Tibial nerve (tissue), 4 donors: Measurements from ENCODE around the gene PTPRF. TPM values are rescaled to one million over a fixed set of nuclear protein-coding genes. Genes with fewer than 3 reads are reported as not detected.

Experiments
- DNase-seq, 2 donors: peaks; one replicate each; pipeline ENCODE4 v3.0.0-alpha.2; 2019; ENCODE audit warnings: low spot score in 2 of 2
- H3K27ac ChIP-seq, 4 donors: fragments of 200-600 bp; sonication (generic) in 3 of 4; one replicate each; pipeline ENCODE4 v1.5.1; 2017 to 2019; ENCODE audit warnings: mild to moderate bottlenecking in 1 of 4
- H3K27me3 ChIP-seq, 2 donors: fragments of 200-600 bp; sonication (generic) in 1 of 2; one replicate each; pipeline versions ENCODE4 v1.5.1 to v1.6.0; 2017 to 2019
- H3K36me3 ChIP-seq, 3 donors: fragments of 200-600 bp; sonication (generic); one replicate each; pipeline ENCODE4 v1.5.1; 2018 to 2019
- H3K4me1 ChIP-seq, 4 donors: fragments of 200-600 bp; sonication (generic) in 3 of 4; one replicate each; pipeline ENCODE4 v1.5.1; 2017 to 2019
- H3K4me3 ChIP-seq, 4 donors: fragments of 200-600 bp; sonication (generic) in 3 of 4; one replicate each; pipeline ENCODE4 v1.5.1; 2017 to 2019; ENCODE audit warnings: mild to moderate bottlenecking in 1 of 4, moderate library complexity in 1 of 4
- H3K9me3 ChIP-seq, 4 donors: fragments of 200-600 bp; sonication (generic) in 3 of 4; one replicate each; pipeline ENCODE4 v1.5.1; 2017 to 2019
- EP300 ChIP-seq, 2 donors: sonication (generic); formaldehyde crosslinking; IDR thresholded peaks; one replicate each; pipeline ENCODE4 v1.6.1; 2017; ENCODE audit warnings: antibody characterized with exemption in 2 of 2, mild to moderate bottlenecking in 1 of 2
- POLR2A ChIP-seq, 2 donors: fragments of 450-650 bp; IDR thresholded peaks; one replicate each; pipeline ENCODE4 v1.6.1; 2017; ENCODE audit warnings: antibody characterized with exemption in 2 of 2, mild to moderate bottlenecking in 2 of 2, moderate library complexity in 2 of 2
- WGBS, 2 donors: methylation state at CpG; one replicate each; pipeline ENCODE4 v1.1.5; 2018; 5-methylcytosine and 5-hydroxymethylcytosine counted together
- total RNA-seq, 4 donors: library from RNA; depleted of rRNA; stranded (reverse); fragments of >200 nt; gene quantifications; one replicate each; pipeline ENCODE4 v1.1.0, GENCODE V29; 2016
- TF ChIP-seq, protein P1 (sequence below), 5 experiments: fragments of 200-600 bp in 3 of 5; fragments of 450-650 bp in 2 of 5; sonication (generic) in 3 of 5; IDR thresholded peaks; one replicate each; pipeline ENCODE4 v1.5.1; 2016 to 2019; ENCODE audit warnings: antibody characterized with exemption in 5 of 5, mild to moderate bottlenecking in 3 of 5, moderate library complexity in 2 of 5

PTPRF gene
- total RNA-seq, 4 donors from 2014 or later, result 72.0 to 112 (median 92.5) TPM

DNA sequence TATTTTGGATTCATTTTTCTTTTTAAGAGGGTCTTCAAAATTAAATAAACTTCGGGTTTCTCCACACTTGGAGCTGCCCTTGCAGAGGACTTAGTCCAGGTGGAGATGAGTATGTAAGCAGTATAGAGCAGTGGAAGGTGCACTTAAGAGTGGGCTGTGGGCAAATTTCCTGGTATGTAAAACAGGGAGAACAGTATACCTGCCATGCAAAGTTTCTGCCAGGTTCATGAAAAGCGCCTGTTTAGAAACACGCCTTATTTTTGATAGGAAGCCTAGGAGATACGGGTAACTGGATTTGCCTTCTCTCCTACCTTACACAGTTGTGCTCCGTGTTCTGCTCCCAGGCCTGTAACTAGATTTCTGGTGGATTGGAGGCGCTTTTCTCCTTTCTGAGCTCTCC is 120.5 kb downstream of the PTPRF start:
- Histone ChIP-seq H3K27me3 (no peaks in the 10 kb centered on the region), H3K9me3 (no peaks in the 10 kb centered on the region), H3K27ac (no peak overlapping the region), H3K4me1 (peaks cover 0 to 31% (median 13%) of the 10 kb centered on the region in 4 donors), H3K36me3 (peaks cover 3 to 35% (median 6%) of the 10 kb centered on the region in 3 donors), H3K4me3 (peak overlapping the region; percentile 63 to 80 (median 74))
- 41 to 53% methylated on average over 6 of the region's 6 CpGs for WGBS, 2 donors
- TF ChIP-seq, protein P1, sequence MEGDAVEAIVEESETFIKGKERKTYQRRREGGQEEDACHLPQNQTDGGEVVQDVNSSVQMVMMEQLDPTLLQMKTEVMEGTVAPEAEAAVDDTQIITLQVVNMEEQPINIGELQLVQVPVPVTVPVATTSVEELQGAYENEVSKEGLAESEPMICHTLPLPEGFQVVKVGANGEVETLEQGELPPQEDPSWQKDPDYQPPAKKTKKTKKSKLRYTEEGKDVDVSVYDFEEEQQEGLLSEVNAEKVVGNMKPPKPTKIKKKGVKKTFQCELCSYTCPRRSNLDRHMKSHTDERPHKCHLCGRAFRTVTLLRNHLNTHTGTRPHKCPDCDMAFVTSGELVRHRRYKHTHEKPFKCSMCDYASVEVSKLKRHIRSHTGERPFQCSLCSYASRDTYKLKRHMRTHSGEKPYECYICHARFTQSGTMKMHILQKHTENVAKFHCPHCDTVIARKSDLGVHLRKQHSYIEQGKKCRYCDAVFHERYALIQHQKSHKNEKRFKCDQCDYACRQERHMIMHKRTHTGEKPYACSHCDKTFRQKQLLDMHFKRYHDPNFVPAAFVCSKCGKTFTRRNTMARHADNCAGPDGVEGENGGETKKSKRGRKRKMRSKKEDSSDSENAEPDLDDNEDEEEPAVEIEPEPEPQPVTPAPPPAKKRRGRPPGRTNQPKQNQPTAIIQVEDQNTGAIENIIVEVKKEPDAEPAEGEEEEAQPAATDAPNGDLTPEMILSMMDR (IDR thresholded peaks at IDR 0.05), result no peak
- no peak for TF ChIP-seq POLR2A (IDR thresholded peaks at IDR 0.05)
- no peak for TF ChIP-seq EP300 (IDR thresholded peaks at IDR 0.05)
- no peak for DNase-seq

DNA sequence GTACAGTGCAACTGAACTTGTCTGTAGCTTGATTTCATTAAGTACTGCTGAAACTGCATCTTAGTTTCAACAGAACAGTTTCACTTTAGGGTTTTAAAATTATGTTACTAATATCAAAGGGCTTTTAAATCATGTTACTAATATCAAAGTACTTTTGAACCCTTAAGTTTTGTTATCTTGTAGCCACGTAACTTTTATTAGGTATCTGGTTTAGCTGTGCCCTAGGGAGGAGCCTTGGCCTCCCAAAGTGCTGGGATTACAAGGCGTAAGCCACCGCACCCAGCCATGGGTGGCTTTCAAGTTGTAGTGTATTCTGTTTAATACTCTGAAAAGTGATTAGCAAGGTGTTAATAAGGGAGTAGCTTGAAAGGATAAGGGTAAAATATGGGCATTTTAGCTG is 121.2 kb downstream of the PTPRF start:
- H3K4me1 ChIP-seq, result peaks cover 0 to 31% (median 13%) of the 10 kb centered on the region in 4 donors
- TF ChIP-seq, protein P1 (IDR thresholded peaks at IDR 0.05), result no peak
- WGBS, 2 donors, result 72 to 85% methylated on average over 3 of the region's 3 CpGs
- H3K27me3 ChIP-seq, result no peaks in the 10 kb centered on the region
- H3K36me3 ChIP-seq, result peaks cover 3 to 43% (median 8%) of the 10 kb centered on the region in 3 donors
- H3K4me3 ChIP-seq, result peak overlapping the region in 1 of 4 donors; percentile 63
- no peak for DNase-seq
- no peaks in the 10 kb centered on the region for H3K9me3 ChIP-seq
- no peak overlapping the region for H3K27ac ChIP-seq

DNA sequence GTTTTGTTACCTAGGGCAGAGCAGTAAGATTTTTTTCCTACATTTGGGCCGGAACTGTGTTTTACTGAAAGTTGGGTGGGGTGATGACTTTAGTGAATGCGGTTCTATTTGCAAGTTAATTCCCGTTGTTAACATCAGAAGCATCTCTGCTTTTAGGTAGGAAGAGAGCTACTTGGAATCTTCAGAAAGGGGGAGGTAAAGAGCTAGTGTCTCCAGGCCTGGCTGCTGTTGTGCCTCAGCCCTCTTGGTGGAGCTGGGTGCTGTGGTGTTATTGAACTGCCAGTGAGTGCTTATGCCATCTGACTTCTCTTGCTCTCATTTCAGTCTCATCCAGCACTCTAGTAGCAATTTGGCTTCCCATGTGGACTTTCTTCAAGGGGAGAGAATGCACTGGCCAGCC is 122.7 kb downstream of the PTPRF start:
- WGBS, 2 donors, result 48 to 55% methylated on average over 3 of the region's 3 CpGs
- Histone ChIP-seq H3K4me3 (no peak overlapping the region), H3K27ac (no peak overlapping the region), H3K36me3 (peaks cover 5 to 57% (median 21%) of the 10 kb centered on the region in 3 donors), H3K9me3 (no peaks in the 10 kb centered on the region), H3K4me1 (peaks cover 0 to 31% (median 13%) of the 10 kb centered on the region in 4 donors), H3K27me3 (no peaks in the 10 kb centered on the region)
- no peak for TF ChIP-seq POLR2A (IDR thresholded peaks at IDR 0.05)
- TF ChIP-seq, protein P1 (IDR thresholded peaks at IDR 0.05), result no peak
- no peak for TF ChIP-seq EP300 (IDR thresholded peaks at IDR 0.05)
- no peak for DNase-seq

DNA sequence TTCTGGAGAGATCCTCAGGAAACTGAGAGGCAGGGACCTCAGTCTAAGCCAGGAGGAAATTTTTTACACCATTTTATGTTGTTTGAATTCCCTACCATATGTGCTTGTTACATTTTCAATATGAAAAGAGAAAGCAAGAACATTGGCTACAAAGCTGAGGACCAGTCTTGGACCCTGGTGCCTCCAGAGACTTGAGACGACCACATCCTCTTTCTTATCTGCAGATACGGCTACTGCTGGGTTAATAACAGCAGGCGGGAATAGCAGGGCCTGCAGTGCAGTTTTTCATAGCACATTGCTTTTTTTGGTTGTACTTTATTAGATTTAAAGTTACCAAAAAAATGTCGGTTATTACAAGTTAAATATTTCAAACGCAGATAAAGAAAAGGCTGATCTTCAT is 123.2 kb downstream of the PTPRF start:
- TF ChIP-seq, protein P1 (IDR thresholded peaks at IDR 0.05), result no peak
- TF ChIP-seq EP300 (IDR thresholded peaks at IDR 0.05) (no peak), POLR2A (IDR thresholded peaks at IDR 0.05) (no peak)
- Histone ChIP-seq H3K4me1 (peaks cover 0 to 31% (median 13%) of the 10 kb centered on the region in 4 donors), H3K36me3 (peaks cover 5 to 62% (median 21%) of the 10 kb centered on the region in 3 donors), H3K9me3 (no peaks in the 10 kb centered on the region), H3K27ac (no peak overlapping the region), H3K4me3 (no peak overlapping the region), H3K27me3 (no peaks in the 10 kb centered on the region)
- DNase-seq, result no peak
- whole genome bisulfite sequencing, 2 donors, result 76 to 81% methylated on average over 5 of the region's 5 CpGs

DNA sequence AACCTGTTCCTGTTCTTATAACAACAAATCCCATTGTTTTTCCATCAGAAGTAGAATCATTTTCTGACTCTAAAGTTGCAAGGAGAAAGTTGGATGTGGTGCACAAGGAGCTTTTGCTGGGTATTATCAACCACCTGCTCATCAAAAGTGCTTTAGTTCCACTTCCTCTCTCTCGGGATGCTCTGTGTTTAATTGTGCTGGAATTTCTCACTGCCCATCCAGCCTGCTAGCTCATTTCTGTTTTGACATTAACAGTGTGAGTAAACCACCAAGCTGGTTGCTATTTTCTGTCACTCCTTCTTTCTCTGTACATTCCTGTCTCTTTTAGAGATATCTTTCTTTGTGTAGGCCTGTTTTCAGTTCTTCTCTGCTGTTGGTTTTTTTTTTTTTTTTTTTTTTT is 125.3 kb downstream of the PTPRF start:
- Histone ChIP-seq H3K4me1 (peaks cover 0 to 27% (median 11%) of the 10 kb centered on the region in 4 donors), H3K27ac (no peak overlapping the region), H3K4me3 (no peak overlapping the region), H3K9me3 (no peaks in the 10 kb centered on the region), H3K27me3 (no peaks in the 10 kb centered on the region), H3K36me3 (peaks cover 5 to 83% (median 31%) of the 10 kb centered on the region in 3 donors)
- TF ChIP-seq POLR2A (IDR thresholded peaks at IDR 0.05), result no peak
- TF ChIP-seq, protein P1 (IDR thresholded peaks at IDR 0.05), result no peak
- no peak for TF ChIP-seq EP300 (IDR thresholded peaks at IDR 0.05)
- 56 to 72% methylated on average over 1 of the region's 1 CpG for WGBS, 2 donors
- no peak for DNase-seq
